Measurements from ENCODE around the gene UGT1A10. TPM values are rescaled to one million over a fixed set of nuclear protein-coding genes. Genes with fewer than 3 reads are reported as not detected.

UGT1A10 gene
- total and polyA plus RNA-seq, 2 donors (not counting 3 experiments of a cell fraction or from before 2014, with no cell fraction given), result not detected

DNA sequence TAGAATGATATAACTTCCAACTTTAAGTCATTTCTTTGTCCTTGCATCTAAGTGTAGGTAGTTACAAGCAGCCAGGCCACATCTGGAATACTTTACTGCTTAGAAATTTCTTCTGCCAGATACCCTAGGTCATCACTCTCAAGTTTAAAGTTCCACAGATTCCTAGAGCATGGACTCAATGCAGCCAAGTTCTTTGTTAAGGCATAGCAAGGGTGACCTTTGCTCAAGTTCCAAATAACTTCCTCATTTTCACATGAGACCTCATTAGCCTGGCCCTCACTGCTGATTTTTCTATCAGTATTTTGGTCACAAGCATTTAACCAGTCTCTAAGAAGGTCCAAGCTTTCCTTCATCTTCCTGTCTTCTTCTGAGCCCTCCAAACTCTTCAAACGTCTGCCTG lies 27.7 kb downstream of the UGT1A10 start:
- no TSS peak for BruUV-seq (replicated peaks)
- Histone ChIP-seq H4K20me1 (replicated peaks; ENCODE audit: control insufficient read depth, extremely low read depth, insufficient read depth, low read length) (no peaks in the 10 kb centered on the region), H3K27me3 (ENCODE audit: control insufficient read depth in 2 of 2, insufficient read depth in 2 of 2, low read length in 2 of 2) (peaks cover 0 to 3% of the 10 kb centered on the region in 2 experiments), H3K9ac (replicated peaks; ENCODE audit: extremely low read depth, insufficient read depth, low read length) (no peak overlapping the region), H3K9me1 (replicated peaks; ENCODE audit: control insufficient read depth, extremely low read depth, insufficient read depth, low read length) (no peaks in the 10 kb centered on the region), H3K4me2 (ENCODE audit: insufficient read depth, low read length) (no peak overlapping the region), H3K36me3 (ENCODE audit: control insufficient read depth in 2 of 2, extremely low read depth in 1 of 2, insufficient read depth in 2 of 2, low read length in 2 of 2) (no peaks in the 10 kb centered on the region), H3K27ac (ENCODE audit: insufficient read depth, low read depth, low read length) (no peak overlapping the region), H2AFZ (ENCODE audit: low read depth, low read length) (no peak overlapping the region), H3K4me3 (replicated peaks in 1 of 3; ENCODE audit: insufficient read depth in 1 of 3, low read depth in 1 of 3, low read length in 3 of 3) (no peak overlapping the region), H3K4me1 (ENCODE audit: control insufficient read depth, extremely low read depth, insufficient read depth, low read length) (no peaks in the 10 kb centered on the region), H3K9me3 (replicated peaks; ENCODE audit: control insufficient read depth, insufficient read depth, low read length) (no peaks in the 10 kb centered on the region), H3K79me2 (ENCODE audit: control insufficient read depth, insufficient read depth, low read length) (no peaks in the 10 kb centered on the region)
- intact Hi-C loops (cut with micrococcal nuclease), result no loop called here
- FAIRE-seq (no peak), DNase-seq (ENCODE audit: low read depth, low spot score) (no peak)
- TF ChIP-seq MYC (IDR thresholded peaks at IDR 0.05; ENCODE audit: low read depth, low read length) (no peak), MAX (IDR thresholded peaks at IDR 0.05; ENCODE audit: insufficient read depth, insufficient read length) (no peak), FOS (IDR thresholded peaks at IDR 0.05; ENCODE audit: borderline replicate concordance, insufficient read depth, low read length) (no peak), POLR2A (IDR thresholded peaks at IDR 0.05; ENCODE audit: low read depth, low read length) (no peak), JUN (IDR thresholded peaks at IDR 0.05; ENCODE audit: borderline replicate concordance, insufficient read depth, insufficient read length, low read depth) (no peak)
- TF ChIP-seq, protein P1, sequence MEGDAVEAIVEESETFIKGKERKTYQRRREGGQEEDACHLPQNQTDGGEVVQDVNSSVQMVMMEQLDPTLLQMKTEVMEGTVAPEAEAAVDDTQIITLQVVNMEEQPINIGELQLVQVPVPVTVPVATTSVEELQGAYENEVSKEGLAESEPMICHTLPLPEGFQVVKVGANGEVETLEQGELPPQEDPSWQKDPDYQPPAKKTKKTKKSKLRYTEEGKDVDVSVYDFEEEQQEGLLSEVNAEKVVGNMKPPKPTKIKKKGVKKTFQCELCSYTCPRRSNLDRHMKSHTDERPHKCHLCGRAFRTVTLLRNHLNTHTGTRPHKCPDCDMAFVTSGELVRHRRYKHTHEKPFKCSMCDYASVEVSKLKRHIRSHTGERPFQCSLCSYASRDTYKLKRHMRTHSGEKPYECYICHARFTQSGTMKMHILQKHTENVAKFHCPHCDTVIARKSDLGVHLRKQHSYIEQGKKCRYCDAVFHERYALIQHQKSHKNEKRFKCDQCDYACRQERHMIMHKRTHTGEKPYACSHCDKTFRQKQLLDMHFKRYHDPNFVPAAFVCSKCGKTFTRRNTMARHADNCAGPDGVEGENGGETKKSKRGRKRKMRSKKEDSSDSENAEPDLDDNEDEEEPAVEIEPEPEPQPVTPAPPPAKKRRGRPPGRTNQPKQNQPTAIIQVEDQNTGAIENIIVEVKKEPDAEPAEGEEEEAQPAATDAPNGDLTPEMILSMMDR (IDR thresholded peaks at IDR 0.05; ENCODE audit: extremely low read depth in 1 of 2, insufficient read depth in 1 of 2, low read depth in 1 of 2, low read length in 2 of 2), result no peak
- CTCF ChIA-PET, result no interaction called here
- dilution Hi-C loops (cut with MboI; ENCODE audit: extremely low pct_ligation_motif_present, low sequenced_read_pairs), result no loop called here
- POLR2A ChIA-PET, result no interaction called here
